Thoracic aorta (tissue), 2 donors: ENCODE measurements around the gene TRAF4. TPM values are rescaled to one million over a fixed set of nuclear protein-coding genes. Genes with fewer than 3 reads are reported as not detected.

Source experiments
- ATAC-seq: fragments of 150-250 bp; one replicate; pipeline ENCODE4 v1.8.0; 2017; ENCODE audit warnings: low read depth; ENCODE audit not compliant: insufficient number of reproducible peaks, low FRiP score
- DNase-seq: peaks from one replicate; pipeline ENCODE4 v3.0.0-alpha.2; 2020; ENCODE audit warnings: low spot score
- H3K27ac ChIP-seq, 2 donors: fragments of 200-600 bp; sonication (generic); 1 replicate in 1 of 2; 2 replicates in 1 of 2; pipeline ENCODE4 v1.5.1; 2016; ENCODE audit warnings: mild to moderate bottlenecking in 2 of 2, moderate library complexity in 2 of 2
- H3K27me3 ChIP-seq: fragments of 200-600 bp; sonication (generic); replicated peaks from 2 replicates; pipeline ENCODE4 v1.6.0; 2016; ENCODE audit warnings: mild to moderate bottlenecking; ENCODE audit not compliant: insufficient read depth
- H3K36me3 ChIP-seq: fragments of 200-600 bp; sonication (generic); one replicate; pipeline ENCODE4 v1.5.1; 2016
- H3K4me1 ChIP-seq, 2 donors: fragments of 200-600 bp; sonication (generic); 1 replicate in 1 of 2; 2 replicates in 1 of 2; pipeline versions ENCODE4 v1.5.1 to v1.6.0; 2016; ENCODE audit warnings: low read depth in 2 of 2, mild to moderate bottlenecking in 1 of 2; ENCODE audit not compliant: control insufficient read depth in 1 of 2
- H3K4me3 ChIP-seq: fragments of 200-600 bp; sonication (generic); 2 replicates; pipeline ENCODE4 v1.5.1; 2016; ENCODE audit warnings: mild to moderate bottlenecking
- H3K9me3 ChIP-seq: fragments of 200-600 bp; sonication (generic); 2 replicates; pipeline ENCODE4 v1.5.1; 2016
- CTCF ChIP-seq: fragments of 200-600 bp; sonication (generic); IDR thresholded peaks from one replicate; pipeline ENCODE4 v1.5.1; 2019; ENCODE audit warnings: antibody characterized with exemption
- total RNA-seq, 2 donors: library from RNA; depleted of rRNA; stranded (reverse); fragments of >200 nt; gene quantifications; one replicate each; pipeline versions ENCODE4 v1.1.0 to v1.2.3, GENCODE V29; 2016

TRAF4 gene
- total RNA-seq, 2 donors from 2014 or later: 9.9 to 22.4 TPM

GRCh38 chr17:28725660-28726225 is 18.1 kb upstream of the TRAF4 start:
- H3K27me3 ChIP-seq: no peaks in the 10 kb centered on the region
- ATAC-seq (no peak), DNase-seq (no peak)
- TF ChIP-seq CTCF: no peak
- peak overlapping the region; percentile 58 for H3K27ac ChIP-seq
- peak overlapping the region; percentile 74 for H3K4me3 ChIP-seq
- peaks cover 30 to 43% of the 10 kb centered on the region in 2 donors for H3K4me1 ChIP-seq
- H3K36me3 ChIP-seq: peaks cover 29% of the 10 kb centered on the region
- H3K9me3 ChIP-seq: no peaks in the 10 kb centered on the region

- Histone ChIP-seq H3K27ac (peak within 1 kb of the TSS; percentile 58 to 93), H3K4me3 (peak within 1 kb of the TSS; percentile 74), H3K27me3 (no peaks in the 10 kb centered on the region), H3K9me3 (no peaks in the 10 kb centered on the region), H3K4me1 (peaks cover 25 to 38% of the 10 kb centered on the region in 2 donors), H3K36me3 (peaks cover 29% of the 10 kb centered on the region)
- peak; percentile 23 for ATAC-seq
- TF ChIP-seq CTCF: no peak
- DNase-seq: no peak
Observed at GRCh38 chr17:28726226-28726626, 17.6 kb upstream of the TRAF4 start, which contains the start of gene TLCD1. TLCD1 (minus strand) TSS chr17:28726233; CDS start chr17:28726097, 136 bp downstream.

GRCh38 chr17:28726627-28727491 is 17.0 kb upstream of the TRAF4 start:
- Histone ChIP-seq H3K4me3 (peak overlapping the region; percentile 74), H3K27me3 (no peaks in the 10 kb centered on the region), H3K36me3 (peaks cover 27% of the 10 kb centered on the region), H3K9me3 (no peaks in the 10 kb centered on the region), H3K4me1 (peaks cover 19 to 32% of the 10 kb centered on the region in 2 donors), H3K27ac (peak overlapping the region; percentile 93)
- peak; percentile 100 for TF ChIP-seq CTCF
- no peak for DNase-seq
- ATAC-seq: peak; percentile 72

GRCh38 chr17:28728364-28729200 is 15.2 kb upstream of the TRAF4 start, which contains the start of gene NEK8:
NEK8 (plus strand) TSS chr17:28728788; CDS start chr17:28728814, 26 bp downstream.
- ATAC-seq: peak; percentile 72

More at GRCh38 chr17:28728364-28729200, 15.2 kb upstream of the TRAF4 start, which contains the start of gene NEK8:
- Histone ChIP-seq H3K27me3 (no peaks in the 10 kb centered on the region), H3K27ac (peak within 1 kb of the TSS; percentile 93), H3K4me3 (peak within 1 kb of the TSS; percentile 74), H3K4me1 (peaks cover 19 to 21% of the 10 kb centered on the region in 2 donors), H3K9me3 (no peaks in the 10 kb centered on the region), H3K36me3 (peaks cover 11% of the 10 kb centered on the region)
- TF ChIP-seq CTCF: no peak
- DNase-seq: peak; percentile 93
